ENCODE measurements around the gene LCN15.
"Not testable (repeated sequence)": the region's sequence is repeated elsewhere in the genome, so short reads cannot be mapped to it uniquely, and the experiment has no call there.

Gene LCN15

DNA sequence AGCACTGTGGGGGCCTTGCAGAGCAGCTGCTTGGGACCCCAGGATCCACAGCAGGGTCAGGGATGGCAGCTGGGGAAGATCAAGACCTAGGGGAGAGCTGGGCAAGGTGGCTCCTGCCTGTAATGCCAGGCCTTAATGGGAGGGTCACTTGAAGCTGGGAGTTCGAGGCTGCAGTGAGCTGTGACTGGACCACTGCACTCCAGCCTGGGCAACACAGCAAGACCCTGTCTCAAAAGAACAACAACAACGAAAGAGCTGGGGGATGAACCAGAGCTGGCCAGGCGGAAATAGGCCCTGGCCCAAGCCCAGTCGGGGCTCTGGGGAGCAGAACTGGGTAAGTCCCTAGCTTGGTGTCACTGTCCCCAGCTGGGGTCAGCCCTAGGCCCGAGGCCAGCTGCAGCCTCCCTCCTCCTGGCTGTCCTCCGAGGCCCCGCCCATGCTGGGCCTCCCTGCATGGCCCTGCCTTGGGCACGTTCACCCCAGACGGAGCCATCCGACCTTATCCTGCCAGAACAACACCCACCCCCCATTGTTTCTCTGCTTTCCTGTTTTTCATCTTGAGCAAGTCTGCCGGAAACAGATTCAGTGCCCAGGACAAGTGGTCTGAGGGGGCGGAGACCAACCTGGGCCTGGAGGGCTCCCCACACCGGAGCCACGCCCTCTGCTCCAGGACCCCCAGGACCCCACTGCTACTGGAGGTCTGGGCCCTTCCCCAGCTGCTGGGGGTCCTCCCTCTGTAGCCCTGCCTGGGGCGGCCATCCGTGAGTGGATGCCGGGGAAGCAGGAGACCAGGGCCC is 50.0 kb downstream of the LCN15 start:
- TF ChIP-seq, protein P1, sequence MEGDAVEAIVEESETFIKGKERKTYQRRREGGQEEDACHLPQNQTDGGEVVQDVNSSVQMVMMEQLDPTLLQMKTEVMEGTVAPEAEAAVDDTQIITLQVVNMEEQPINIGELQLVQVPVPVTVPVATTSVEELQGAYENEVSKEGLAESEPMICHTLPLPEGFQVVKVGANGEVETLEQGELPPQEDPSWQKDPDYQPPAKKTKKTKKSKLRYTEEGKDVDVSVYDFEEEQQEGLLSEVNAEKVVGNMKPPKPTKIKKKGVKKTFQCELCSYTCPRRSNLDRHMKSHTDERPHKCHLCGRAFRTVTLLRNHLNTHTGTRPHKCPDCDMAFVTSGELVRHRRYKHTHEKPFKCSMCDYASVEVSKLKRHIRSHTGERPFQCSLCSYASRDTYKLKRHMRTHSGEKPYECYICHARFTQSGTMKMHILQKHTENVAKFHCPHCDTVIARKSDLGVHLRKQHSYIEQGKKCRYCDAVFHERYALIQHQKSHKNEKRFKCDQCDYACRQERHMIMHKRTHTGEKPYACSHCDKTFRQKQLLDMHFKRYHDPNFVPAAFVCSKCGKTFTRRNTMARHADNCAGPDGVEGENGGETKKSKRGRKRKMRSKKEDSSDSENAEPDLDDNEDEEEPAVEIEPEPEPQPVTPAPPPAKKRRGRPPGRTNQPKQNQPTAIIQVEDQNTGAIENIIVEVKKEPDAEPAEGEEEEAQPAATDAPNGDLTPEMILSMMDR (IDR thresholded peaks at IDR 0.05; ENCODE audit: low read depth, low read length, missing control alignments) = no peak
- H3K4me3 ChIP-seq (replicated peaks; ENCODE audit: low read depth, low read length) = no peak overlapping the region
- no peak for DNase-seq (ENCODE audit: extremely low read depth, low read depth)

DNA sequence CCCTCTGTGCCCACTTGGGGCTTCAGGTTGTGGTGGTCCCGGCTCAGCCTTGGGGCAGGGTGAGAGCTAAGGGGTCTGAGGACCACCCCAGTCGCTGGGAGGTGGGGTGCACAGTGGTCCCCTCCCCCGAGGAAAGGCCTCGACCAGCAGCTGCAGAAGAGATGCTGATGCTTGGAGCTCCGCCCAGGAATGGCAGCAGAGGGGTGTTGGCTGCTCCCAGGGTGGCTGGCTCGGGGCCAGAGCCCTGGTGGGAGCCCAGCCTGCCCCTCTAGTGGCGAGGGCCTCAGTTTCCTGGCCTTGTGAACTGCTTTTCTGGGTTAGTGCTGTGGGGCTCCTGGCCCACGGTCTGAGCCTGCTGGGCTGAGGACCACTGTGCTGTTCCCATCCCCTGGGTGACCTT is 50.8 kb downstream of the LCN15 start:
- TF ChIP-seq, protein P1 (IDR thresholded peaks at IDR 0.05; ENCODE audit: low read depth, low read length, missing control alignments) = no peak
- peak overlapping the region; percentile 40; the same call in 1 of the 2 replicates for H3K4me3 ChIP-seq (replicated peaks; ENCODE audit: low read depth, low read length)
- no peak for DNase-seq (ENCODE audit: extremely low read depth, low read depth)

DNA sequence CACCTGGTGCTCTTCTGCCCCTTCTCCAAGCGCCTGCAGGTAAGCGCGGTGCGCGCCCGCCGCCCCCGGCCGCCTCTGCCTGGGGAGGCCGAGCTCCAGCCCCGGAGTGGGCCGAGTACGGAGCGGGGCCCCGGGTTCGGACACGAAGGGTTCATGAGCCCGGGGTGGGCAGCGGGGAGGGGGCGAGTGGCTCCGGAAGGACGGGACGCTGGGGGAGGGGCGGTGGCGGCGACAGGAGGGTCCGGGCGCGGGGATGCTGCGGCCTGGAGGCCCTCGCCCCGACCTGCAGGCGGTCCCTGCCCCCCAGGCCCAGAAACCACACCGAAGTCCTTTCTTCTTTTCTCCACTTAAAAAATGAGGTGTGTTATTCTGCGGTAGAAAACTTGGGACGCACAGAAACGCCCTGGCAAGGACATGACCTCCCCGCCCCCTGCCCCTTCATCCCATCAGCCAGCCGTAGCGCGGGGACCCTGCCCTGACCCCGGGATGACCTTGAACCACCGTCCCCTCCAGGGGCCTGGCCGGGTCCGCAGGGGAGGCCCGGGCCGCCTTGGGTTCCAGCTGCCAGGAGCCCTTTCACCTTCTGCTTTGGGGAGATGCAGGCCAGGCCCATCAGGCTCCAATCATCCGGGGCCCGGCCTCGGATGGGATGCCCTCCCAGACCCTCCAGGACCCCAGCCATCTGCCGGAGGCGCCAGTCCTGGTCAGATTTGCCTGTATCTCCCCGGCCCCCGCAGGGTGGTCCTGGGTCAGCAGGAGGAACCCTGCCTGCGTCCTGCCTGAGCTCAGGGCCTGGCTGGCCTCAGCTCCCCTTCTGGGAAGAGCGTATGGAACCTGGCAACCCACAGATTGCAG is 51.4 kb downstream of the LCN15 start:
- H3K4me3 ChIP-seq (replicated peaks; ENCODE audit: low read depth, low read length) = peak overlapping the region; percentile 40
- DNase-seq (ENCODE audit: extremely low read depth, low read depth) = no peak
- TF ChIP-seq, protein P1 (IDR thresholded peaks at IDR 0.05; ENCODE audit: low read depth, low read length, missing control alignments) = no peak

- TF ChIP-seq, protein P1 (IDR thresholded peaks at IDR 0.05; ENCODE audit: low read depth, low read length, missing control alignments) = no peak
- H3K4me3 ChIP-seq (replicated peaks; ENCODE audit: low read depth, low read length) = peak within 1 kb of the TSS; percentile 40
- DNase-seq (ENCODE audit: extremely low read depth, low read depth) = no peak
Observed at GRCh38 chr9:136711751-136712689, 52.3 kb downstream of the LCN15 start, which contains the start of gene DIPK1B. TSS of gene DIPK1B (plus strand) at chr9:136712572. CDS start at chr9:136712666, 94 bp downstream.

DNA sequence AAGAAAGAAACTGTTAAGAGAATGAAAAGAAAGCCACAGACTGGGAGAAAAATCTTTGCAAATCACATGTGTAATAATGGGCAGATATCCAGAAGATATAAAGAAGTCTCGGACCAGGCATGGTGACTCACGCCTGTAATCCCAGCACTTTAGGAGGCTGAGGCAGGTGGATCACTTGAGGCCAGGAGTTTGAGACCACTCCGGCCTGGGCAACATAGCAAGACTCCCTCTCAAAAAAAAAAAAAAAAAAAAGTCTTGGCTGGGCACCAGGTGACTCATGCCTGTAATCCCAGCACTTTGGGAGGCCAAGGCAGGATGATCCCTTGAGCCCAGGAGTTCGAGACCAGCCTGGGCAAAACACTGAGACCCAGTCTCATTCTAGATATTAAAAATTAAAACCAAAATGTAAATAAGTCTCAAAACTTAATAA is 53.1 kb downstream of the LCN15 start:
- not testable (repeated sequence) for H3K4me3 ChIP-seq (replicated peaks; ENCODE audit: low read depth, low read length); DNase-seq (ENCODE audit: extremely low read depth, low read depth)

- TF ChIP-seq, protein P1 (IDR thresholded peaks at IDR 0.05; ENCODE audit: low read depth, low read length, missing control alignments) = no peak
- DNase-seq (ENCODE audit: extremely low read depth, low read depth) = no peak
- no peak overlapping the region for H3K4me3 ChIP-seq (replicated peaks; ENCODE audit: low read depth, low read length)
Observed at GRCh38 chr9:136710543-136710942, 53.8 kb downstream of the LCN15 start.

All from HFF-Myc (cell line).